AG10803 (cell line): ENCODE measurements around the gene CPNE5.

Experiments used
- DNase-seq: peaks from one replicate; pipeline ENCODE4 v3.0.0; 2010; ENCODE audit warnings: low read depth
- H3K4me3 ChIP-seq: 2 replicates; pipeline ENCODE4 v1.5.1; 2011; ENCODE audit warnings: mild to moderate bottlenecking, low read length, control low read depth
- CTCF ChIP-seq: conservative IDR thresholded peaks from 2 replicates; pipeline ENCODE4 v1.5.1; 2011; ENCODE audit warnings: mild to moderate bottlenecking, low read length, control low read depth, inconsistent platforms

Gene CPNE5

GRCh38 chr6:36721369-36722140 is 117.7 kb downstream of the CPNE5 start:
- no peak overlapping the region for H3K4me3 ChIP-seq
- no peak for TF ChIP-seq CTCF
- no peak for DNase-seq

GRCh38 chr6:36720251-36721141 is 118.7 kb downstream of the CPNE5 start:
- H3K4me3 ChIP-seq, result no peak overlapping the region
- DNase-seq, result no peak
- no peak for TF ChIP-seq CTCF

- no peak overlapping the region for H3K4me3 ChIP-seq
- TF ChIP-seq CTCF, result no peak
- DNase-seq, result no peak
Measured at GRCh38 chr6:36719126-36719525, 120.1 kb downstream of the CPNE5 start.

- no peak for DNase-seq
- no peak overlapping the region for H3K4me3 ChIP-seq
- no peak for TF ChIP-seq CTCF
Measured at GRCh38 chr6:36718560-36718959, 120.7 kb downstream of the CPNE5 start.

- no peak for TF ChIP-seq CTCF
- no peak overlapping the region for H3K4me3 ChIP-seq
- DNase-seq, result no peak
Measured at GRCh38 chr6:36717871-36718540, 121.2 kb downstream of the CPNE5 start.

- TF ChIP-seq CTCF, result no peak
- no peak for DNase-seq
Measured at GRCh38 chr6:36717231-36717825, 121.9 kb downstream of the CPNE5 start.

More at GRCh38 chr6:36717231-36717825, 121.9 kb downstream of the CPNE5 start:
- H3K4me3 ChIP-seq, result no peak overlapping the region
